HG02981 (cell line): Measurements from ENCODE around the gene MYMX.
A peak's percentile ranks its signal among the peaks of the same experiment; 100 is the strongest.
"Not testable (repeated sequence)": the region's sequence is repeated elsewhere in the genome, so short reads cannot be mapped to it uniquely, and the experiment has no call there.

Experiments
- ATAC-seq: cut with Tn5 transposase; IDR thresholded peaks from one replicate; pipeline ENCODE4 v1.9.1; 2021; ENCODE audit warnings: mild to moderate bottlenecking, moderate library complexity; ENCODE audit not compliant: unreplicated experiment

Gene MYMX

DNA sequence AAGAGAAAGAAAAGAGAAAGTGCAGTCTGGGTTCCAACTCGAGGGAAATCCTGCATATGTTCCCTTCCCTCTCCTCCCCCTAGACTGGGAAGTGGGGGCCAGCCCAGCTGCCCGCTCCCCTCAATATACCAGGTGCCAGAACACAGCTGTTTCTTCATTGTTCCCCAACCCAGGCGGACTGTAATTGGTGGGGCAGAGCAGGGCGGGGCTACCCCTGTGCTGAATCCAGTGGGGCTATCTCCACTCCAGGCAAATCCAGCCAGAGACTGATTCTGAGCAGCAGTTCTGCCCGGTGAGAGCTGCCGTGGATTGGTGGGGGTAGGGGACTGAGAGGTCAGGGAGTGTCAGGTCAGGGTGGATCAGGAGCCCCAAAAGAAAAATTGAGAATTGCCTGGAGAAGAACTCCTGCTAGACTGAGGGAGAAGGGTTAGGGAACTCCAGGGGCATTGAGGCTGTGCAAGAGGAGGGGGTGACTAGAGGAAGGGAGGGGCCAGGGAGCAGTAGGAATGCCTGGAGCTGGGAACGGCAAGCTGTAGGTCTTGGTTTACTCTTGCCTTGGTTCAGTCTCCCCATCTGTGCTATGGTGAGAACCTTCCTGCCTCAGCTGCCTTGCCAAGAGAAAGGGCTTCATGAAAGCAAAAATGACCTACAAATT lies at the start of gene MYMX:
TSS of gene MYMX (plus strand) at position 250 of the 655 bp plus-strand sequence. CDS start 546 bp downstream, outside the sequence.
- no peak for ATAC-seq

DNA sequence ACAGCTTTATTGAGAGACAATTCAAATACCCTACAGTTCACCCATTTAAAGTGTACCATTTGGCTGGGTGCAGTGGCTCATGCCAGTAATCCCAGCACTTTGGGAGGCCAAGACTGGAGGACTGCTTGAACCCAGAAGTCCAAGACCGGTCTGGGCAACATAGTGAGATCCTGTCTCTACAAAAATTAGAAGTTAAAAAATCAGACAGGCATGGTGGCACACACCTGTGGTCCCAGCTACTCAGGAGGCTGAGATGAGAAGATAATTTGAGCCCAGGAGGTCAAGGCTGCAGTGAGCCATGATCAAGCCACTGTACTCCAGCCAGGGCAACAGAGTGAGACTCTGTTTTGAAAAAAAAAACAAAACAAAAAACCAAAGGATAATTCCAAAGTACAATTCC lies 49.2 kb upstream of the MYMX start:
- ATAC-seq = no peak

DNA sequence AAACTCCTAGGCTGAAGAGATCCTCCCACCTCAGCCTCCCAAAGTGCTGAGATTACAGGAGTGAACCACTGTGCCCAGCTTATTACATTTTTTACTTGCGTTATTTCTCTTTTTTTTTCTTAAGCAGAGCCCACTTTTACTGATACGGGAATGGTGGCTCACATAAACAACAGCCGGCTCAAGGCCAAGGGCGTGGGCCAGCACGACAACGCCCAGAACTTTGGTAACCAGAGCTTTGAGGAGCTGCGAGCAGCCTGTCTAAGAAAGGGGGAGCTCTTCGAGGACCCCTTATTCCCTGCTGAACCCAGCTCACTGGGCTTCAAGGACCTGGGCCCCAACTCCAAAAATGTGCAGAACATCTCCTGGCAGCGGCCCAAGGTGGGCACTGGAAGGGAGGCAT lies 47.6 kb upstream of the MYMX start:
- no peak for ATAC-seq

DNA sequence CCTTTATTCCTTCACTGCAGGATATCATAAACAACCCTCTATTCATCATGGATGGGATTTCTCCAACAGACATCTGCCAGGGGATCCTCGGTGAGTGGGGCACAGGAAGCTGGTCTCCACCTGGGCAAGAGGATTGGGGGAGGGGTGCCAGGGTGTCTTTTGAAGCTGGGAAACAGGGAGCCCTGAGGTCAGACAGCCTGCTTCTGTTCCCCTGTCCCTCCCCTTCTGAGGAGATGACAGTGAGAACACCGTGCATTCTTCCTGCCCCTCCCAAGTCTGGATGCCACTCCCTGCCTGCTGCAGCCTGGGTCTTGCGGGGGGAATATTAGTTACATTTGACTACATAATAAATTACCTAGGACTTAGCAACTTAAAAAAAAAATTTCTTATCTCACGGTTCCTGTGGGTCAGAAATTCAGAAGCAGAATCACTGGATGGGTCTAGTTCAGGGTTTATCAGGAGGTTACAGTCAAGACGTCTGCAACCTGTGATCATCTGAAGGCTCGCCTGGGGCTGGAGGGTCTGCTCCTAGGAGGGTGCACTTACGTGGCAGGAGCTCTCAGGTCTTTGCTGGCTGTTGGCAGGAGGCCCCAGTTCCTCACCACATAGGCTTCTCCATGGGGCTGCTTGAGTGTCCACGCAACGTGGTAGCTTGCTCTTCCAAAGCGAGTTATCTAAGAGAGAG lies 46.7 kb upstream of the MYMX start:
- no peak for ATAC-seq

DNA sequence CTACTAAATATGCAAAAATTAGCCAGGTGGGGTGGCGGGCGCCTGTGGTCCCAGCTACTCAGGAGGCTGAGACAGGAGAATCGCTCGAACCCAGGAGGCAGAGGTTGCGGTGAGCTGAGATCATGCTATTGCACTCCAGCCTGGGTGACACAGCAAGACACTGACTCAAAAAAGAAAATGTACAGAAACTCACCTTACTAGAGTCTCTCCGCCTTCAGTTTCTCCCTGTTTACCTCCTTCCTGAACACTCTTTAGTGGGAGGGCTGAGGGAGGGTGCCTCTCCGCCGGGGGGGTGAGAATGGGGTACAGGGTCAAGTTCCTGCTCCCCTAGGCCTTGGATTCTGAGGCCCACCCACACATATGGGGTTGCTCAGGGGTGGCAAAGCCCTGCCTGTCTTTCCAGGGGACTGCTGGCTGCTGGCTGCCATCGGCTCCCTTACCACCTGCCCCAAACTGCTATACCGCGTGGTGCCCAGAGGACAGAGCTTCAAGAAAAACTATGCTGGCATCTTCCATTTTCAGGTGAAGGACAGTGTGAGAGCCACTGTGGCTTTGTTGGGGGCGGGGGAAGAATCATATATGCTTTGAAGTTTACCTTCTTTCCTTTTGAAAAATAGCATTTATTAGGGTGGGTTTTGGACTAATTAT lies 44.7 kb upstream of the MYMX start:
- no peak for ATAC-seq

DNA sequence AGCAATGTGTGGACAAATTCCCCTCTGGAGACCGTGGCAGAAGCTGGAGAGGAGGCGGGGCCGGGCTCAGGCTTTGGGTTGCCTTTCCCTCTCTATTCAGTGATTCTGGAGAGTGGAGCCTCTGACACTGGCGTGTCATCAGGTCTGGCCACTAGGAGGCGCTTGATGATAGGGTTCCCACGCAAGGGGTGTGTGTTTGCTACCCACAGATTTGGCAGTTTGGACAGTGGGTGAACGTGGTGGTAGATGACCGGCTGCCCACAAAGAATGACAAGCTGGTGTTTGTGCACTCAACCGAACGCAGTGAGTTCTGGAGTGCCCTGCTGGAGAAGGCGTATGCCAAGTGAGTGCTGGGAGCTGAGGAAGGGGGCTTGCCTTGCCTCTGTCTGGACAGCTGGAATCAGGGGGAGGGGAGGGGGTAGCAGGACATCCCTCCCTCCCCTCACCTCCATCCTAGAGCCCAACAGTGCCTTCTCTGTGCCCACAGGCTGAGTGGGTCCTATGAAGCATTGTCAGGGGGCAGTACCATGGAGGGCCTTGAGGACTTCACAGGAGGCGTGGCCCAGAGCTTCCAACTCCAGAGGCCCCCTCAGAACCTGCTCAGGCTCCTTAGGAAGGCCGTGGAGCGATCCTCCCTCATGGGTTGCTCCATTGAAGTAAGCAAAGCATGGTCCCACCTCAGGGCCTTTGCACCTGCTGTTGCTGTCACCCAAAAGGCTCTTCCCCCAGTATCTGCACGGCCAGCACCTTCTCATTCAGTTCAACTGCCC lies 43.8 kb upstream of the MYMX start:
- ATAC-seq = no peak

DNA sequence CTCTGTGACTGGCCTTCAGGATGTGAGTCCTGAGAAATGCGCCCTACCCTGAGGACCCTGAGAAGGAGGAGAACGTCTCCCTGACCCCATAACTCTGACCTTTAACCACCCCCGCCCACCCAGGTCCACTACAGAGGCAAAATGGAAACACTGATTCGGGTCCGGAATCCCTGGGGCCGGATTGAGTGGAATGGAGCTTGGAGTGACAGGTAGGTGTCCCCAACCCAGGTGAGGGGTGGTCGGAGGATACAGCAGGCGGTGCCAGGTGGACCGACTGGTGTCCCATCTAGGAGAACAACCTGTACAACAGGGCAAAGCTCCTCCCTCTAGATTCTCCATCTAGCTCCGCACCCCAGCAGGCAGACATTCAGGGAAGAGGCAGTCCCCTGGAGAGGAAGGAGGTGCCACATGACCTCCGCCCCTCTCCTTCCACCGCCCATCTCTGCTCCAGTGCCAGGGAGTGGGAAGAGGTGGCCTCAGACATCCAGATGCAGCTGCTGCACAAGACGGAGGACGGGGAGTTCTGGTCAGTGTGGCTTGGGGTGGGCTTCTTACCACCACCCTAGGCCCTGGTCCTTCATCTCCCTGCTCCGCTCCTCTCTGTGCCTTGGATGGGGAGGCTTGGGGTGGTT lies 40.5 kb upstream of the MYMX start:
- ATAC-seq = no peak

DNA sequence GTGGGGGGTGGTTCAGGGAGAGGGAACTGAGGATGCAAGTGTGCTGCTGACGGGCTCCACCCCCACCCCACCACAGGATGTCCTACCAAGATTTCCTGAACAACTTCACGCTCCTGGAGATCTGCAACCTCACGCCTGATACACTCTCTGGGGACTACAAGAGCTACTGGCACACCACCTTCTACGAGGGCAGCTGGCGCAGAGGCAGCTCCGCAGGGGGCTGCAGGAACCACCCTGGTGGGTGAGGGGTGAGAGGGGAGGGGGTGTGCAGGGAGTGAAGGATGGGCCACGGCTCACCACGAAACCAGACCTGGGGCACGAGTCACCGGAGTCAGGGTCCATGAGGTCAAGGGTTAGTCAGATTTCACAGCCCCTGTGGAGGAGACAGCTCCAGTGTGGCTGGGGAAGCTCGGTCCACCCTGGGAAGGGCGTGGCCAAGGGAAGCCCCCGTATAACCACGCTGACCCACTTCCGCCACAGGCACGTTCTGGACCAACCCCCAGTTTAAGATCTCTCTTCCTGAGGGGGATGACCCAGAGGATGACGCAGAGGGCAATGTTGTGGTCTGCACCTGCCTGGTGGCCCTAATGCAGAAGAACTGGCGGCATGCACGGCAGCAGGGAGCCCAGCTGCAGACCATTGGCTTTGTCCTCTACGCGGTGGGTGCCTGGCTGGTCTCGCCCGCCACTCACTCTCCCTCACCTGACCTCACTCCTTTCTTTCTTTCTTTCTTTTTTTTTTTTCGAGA lies 39.8 kb upstream of the MYMX start:
- peak; percentile 57 for ATAC-seq

DNA sequence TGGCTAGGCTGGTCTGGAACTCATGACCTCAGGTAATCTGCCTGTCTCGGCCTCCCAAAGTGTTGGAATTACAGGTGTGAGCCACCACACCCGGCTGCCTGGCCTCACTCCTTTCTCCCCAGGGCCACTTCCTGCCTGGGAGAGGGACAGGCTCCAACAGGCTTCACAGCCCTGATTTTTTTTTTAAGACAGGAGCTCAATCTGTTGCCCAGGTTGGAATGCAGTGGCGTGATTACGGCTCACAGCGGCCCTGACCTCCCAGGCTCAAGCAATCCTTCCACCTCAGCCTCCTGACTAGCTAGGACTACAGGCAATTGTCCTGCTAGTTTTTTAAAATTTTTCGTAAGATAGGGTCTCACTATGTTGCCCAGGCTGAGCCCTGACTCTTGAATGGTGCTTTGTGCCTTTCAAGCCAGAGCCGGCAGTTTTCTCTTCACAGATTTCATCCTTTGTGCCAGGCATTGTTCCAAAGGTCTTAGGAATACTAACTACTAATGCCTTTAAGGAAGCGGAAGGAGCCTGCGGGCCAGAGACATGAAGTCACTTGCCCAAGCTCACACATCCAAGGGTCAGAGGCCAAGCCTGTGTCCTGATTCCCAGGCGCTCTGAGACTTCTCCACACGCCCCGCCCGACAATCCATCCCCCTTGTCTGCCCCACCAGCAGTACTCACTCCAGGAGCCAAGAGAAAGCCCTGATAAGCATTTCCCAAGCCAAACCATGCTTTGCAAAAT lies 38.9 kb upstream of the MYMX start:
- no peak for ATAC-seq

DNA sequence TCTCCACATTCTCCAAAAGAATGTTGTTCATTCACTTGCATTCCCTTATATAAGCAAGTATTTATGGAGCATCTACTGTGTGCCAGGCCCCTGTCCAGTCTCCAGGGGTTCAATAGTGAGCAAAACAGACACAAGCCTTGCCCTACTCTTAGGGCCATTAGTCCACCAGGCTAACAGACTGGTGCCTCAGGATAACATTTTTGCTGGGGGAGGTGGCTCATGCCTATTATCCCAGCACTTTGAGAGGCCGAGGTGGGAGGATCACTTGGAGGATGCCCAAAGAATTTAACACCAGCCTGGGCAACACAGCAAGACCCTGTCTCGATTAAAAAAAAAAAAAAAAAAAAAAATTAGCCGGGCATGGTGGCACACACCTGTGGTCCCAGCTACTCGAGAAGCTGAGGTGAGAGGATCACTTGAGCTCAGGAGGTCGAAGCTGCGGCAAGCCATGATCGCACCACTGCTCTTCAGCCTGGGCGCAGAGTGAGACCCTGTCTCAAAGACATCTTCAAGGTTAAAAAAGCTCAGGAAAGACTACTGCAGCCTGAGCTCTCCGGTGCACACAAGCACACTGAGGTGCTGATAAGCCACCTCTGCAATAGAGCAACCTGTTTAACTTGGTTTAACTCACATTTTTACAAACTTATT lies 38.2 kb upstream of the MYMX start:
- no peak for ATAC-seq

DNA sequence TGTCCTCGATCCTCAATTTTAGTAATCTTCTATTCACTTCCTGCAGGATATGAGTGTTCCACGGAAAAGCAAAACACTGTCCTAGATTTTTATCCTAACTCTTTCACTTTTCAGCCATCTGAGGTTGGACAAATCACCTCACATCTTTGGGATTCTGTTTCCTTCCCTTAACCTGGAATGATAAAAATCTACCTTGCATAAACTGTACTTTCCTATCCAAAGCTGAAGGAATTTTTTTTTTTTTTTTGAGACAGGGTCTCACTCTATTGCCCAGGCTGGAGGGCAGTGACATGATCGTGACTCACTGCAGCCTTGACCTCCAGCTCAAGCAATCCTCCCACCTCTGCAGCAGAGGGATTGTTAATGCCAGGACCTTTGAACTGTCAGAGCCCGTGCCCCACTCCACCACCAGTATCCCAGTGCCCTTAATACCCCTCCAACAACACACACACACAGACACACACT lies 37.6 kb upstream of the MYMX start:
- no peak for ATAC-seq

DNA sequence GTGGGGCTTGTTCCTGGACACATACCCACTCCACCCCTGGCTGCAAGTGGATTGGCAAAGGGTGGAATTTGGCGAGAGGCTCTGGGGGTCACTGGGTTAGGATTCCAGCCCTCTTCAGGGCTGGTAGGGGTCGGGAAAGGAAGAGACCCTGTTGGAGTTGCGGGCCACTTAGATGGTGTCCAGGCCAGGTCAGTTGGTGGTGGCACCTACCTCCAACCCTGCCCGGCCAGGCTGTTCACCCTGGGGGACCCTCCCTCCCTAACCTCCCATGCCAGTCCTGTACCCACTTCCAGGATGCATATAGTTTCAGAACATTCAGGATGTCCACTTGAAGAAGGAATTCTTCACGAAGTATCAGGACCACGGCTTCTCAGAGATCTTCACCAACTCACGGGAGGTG lies 37.1 kb upstream of the MYMX start:
- no peak for ATAC-seq

DNA sequence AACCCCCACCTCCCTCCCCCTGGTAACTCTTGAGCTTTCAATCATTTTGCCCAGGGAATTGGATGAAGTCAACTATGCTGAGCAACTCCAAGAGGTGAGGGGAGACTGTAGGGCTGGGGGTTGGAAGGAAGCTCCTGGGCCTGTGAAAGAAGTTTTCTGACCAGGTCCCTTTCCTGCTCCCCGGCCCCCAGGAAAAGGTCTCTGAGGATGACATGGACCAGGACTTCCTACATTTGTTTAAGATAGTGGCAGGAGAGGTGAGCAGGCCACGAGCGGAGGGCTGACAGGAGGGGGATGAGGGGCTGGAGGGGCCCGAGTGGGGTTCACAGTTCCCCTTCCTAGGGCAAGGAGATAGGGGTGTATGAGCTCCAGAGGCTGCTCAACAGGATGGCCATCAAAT lies 36.3 kb upstream of the MYMX start:
- ATAC-seq = no peak

DNA sequence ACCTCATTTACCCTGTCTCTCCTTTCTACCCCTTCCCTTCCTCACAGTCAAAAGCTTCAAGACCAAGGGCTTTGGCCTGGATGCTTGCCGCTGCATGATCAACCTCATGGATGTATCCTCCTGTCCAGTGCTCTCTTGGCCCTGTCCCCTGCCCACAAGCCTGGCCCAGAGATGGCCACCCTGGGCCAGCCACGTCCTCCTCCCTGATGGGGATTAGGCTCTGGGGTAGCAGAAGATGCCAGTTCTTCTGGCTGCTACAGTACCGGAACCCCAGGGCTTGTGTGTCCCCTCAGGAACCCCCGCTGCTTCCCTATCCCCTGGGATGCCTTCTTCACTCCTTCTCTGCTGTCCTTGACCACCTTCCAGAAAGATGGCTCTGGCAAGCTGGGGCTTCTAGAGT lies 35.8 kb upstream of the MYMX start:
- ATAC-seq = no peak

DNA sequence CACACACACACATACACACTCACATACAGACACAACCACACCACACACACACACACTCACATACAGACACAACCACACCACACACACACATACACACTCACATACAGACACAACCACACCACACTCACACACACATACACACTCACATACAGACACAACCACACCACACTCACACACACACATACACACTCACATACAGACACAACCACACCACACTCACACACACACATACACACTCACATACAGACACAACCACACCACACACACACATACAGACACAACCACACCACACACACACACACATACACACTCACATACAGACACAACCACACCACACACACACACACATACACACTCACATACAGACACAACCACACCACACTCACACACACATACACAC lies 34.9 kb upstream of the MYMX start:
- ATAC-seq = not testable (repeated sequence)

DNA sequence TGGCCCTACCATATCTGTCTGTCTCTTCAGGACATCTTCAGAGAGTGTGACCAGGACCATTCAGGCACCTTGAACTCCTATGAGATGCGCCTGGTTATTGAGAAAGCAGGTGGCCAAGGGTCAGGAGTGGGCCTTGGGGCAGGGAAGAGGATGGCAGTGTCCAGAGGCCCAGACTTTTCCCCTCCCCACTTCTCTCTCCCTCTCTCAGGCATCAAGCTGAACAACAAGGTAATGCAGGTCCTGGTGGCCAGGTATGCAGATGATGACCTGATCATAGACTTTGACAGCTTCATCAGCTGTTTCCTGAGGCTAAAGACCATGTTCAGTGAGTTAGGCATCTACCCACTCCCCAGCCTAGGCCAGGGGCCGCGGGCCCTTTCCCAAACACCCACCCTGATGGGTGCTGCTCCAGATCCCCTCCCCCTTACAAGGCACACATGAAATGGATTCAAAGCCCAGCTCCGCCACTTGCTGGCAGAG lies 33.8 kb upstream of the MYMX start:
- no peak for ATAC-seq

DNA sequence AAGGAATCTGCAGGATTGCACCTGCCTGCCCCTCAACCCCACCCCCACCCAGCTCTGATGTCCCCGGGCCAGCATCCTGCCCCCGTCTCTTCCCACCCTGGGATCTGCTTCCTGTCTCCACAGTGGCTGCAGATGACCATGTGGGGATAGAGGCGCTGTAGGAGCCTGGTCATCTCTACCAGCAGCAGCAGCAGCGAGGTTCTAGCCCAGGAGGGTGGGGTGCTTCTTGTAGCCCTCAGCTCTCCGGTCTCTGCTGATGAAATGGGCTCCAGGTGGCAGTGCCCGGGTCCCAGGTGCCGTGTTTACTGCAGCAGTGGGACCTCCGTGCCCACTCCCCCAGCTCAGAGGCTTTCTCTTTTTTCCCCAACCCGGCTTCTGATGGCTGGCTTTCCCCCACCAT lies 32.9 kb upstream of the MYMX start:
- ATAC-seq = no peak

DNA sequence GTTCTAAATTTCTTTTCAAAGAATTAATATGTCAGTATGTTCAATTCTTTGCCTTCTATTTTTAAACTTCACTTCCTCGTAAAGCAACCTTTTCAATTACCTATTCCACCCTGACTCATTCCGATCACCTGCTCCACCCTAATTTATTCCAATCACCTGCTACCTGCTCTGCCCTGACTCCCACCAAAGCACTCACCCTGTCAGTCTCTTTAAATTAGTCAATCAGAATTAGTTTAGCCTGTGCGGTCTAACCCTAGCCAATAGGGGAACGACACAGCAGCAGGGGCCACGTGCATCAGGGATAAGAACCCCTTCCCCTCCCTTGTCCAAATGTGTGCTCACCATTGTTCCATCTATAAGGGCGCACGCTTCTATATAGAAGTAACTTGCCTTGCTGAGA lies 31.4 kb upstream of the MYMX start:
- ATAC-seq = not testable (repeated sequence)
